Measurements from ENCODE around the gene HIF3A. TPM values are rescaled to one million over a fixed set of nuclear protein-coding genes. Genes with fewer than 3 reads are reported as not detected.

The HIF3A gene
- total RNA-seq, 1 experiment from 2014 or later, result 31.9 TPM

GRCh38 chr19:46349311-46349993, 52.6 kb downstream of the HIF3A start:
- Histone ChIP-seq H3K4me2 (ENCODE audit: insufficient read depth, insufficient read length, low read length) (no peak overlapping the region), H3T11ph (ENCODE audit: low read length) (no peak overlapping the region), H4K91ac (ENCODE audit: insufficient read length, low read depth, low read length) (no peak overlapping the region), H3K79me2 (ENCODE audit: insufficient read depth, low read length) (peaks cover 18% of the 10 kb centered on the region; the same call in 1 of the 2 replicates), H3K18ac (ENCODE audit: insufficient read length, low read depth, low read length) (no peak overlapping the region), H3K23ac (ENCODE audit: insufficient read length, low read depth, low read length) (no peak overlapping the region), H2BK20ac (ENCODE audit: low read depth, low read length, poor library complexity, severe bottlenecking) (no peak overlapping the region), H2BK12ac (ENCODE audit: insufficient read length, low read depth, low read length) (no peak overlapping the region), H2BK15ac (ENCODE audit: low read depth, low read length) (no peak overlapping the region), H3K9ac (ENCODE audit: extremely low read depth, insufficient read length, low read length) (no peak overlapping the region), H4K20me1 (ENCODE audit: control insufficient read depth, insufficient read depth, insufficient read length) (no peaks in the 10 kb centered on the region), H3K23me2 (ENCODE audit: insufficient read length, low read depth, low read length, poor library complexity, severe bottlenecking) (peaks cover 8% of the 10 kb centered on the region), H3K9me3 (ENCODE audit: control insufficient read depth, low read depth, low read length) (no peaks in the 10 kb centered on the region), H3K14ac (ENCODE audit: insufficient read depth, low read length) (no peak overlapping the region), H2AK5ac (ENCODE audit: insufficient read length, low read length) (no peak overlapping the region), H2BK5ac (ENCODE audit: insufficient read length, low read length) (no peak overlapping the region), H3K4ac (ENCODE audit: low read depth, low read length) (no peak overlapping the region), H2BK120ac (ENCODE audit: low read depth, low read length, poor library complexity, severe bottlenecking) (no peak overlapping the region), H4K5ac (ENCODE audit: insufficient read length, low read depth, low read length) (no peak overlapping the region), H4K8ac (replicated peaks; ENCODE audit: insufficient read length, low read depth, low read length) (no peak overlapping the region), H3K4me1 (ENCODE audit: insufficient read depth, low read length) (peaks cover 3% of the 10 kb centered on the region; the same call in 1 of the 2 replicates), H3K27ac (ENCODE audit: insufficient read length, low read depth, low read length) (no peak overlapping the region), H3K56ac (ENCODE audit: insufficient read length, low read depth, low read length) (no peak overlapping the region), H3K27me3 (ENCODE audit: insufficient read depth, low read length) (no peaks in the 10 kb centered on the region), H2AFZ (ENCODE audit: low read length) (no peak overlapping the region), H3K79me1 (ENCODE audit: insufficient read depth, low read depth, low read length, poor library complexity, severe bottlenecking) (peaks cover 3% of the 10 kb centered on the region)
- no peak for DNase-seq
- Mint-ChIP-seq H3K27me3 (ENCODE audit: low read depth) (no peaks in the 10 kb centered on the region), H3K27ac (peak overlapping the region; percentile 24 to 91 (median 26); a peak in 5 of 7 replicates), H3K9me3 (peaks cover 0 to 2% of the 10 kb centered on the region in 2 experiments; a peak in 2 of 5 replicates), H3K36me3 (ENCODE audit: insufficient read depth in 1 of 3, low read depth in 3 of 3) (peaks cover 18 to 39% (median 37%) of the 10 kb centered on the region in 3 experiments), H3K4me3 (peak overlapping the region; percentile 7 to 14), H3K4me1 (peaks cover 40 to 50% of the 10 kb centered on the region in 2 experiments)
- no peak for TF ChIP-seq CTCF (conservative IDR thresholded peaks at IDR 0.05)
- WGBS (ENCODE audit: extremely low coverage, insufficient read length, low lambda C conversion rate), result no CpG with 5 or more reads among the region's 11 CpGs

All from H9 (cell line).